Kidney (tissue), 14 donors: Measurements from ENCODE around the gene SSH3. TPM values are rescaled to one million over a fixed set of nuclear protein-coding genes. Genes with fewer than 3 reads are reported as not detected.

Source experiments
- DNase-seq, 5 donors: peaks; one replicate each; pipeline ENCODE4 v3.0.0-alpha.2; 2013 to 2020
- FAIRE-seq: peaks from 2 replicates; lab custom pipeline; 2012; peaks lifted over from hg19 to GRCh38; lab: Jason Lieb, UNC
- H3K27ac ChIP-seq, 2 donors: one replicate each; pipeline ENCODE4 v1.7.0; 2013; ENCODE audit warnings: low read depth in 2 of 2, low read length in 2 of 2, inconsistent platforms in 1 of 2
- H3K27me3 ChIP-seq: one replicate; pipeline ENCODE4 v1.7.1; 2013; ENCODE audit warnings: low read length, inconsistent platforms; ENCODE audit not compliant: control insufficient read depth, insufficient read depth
- H3K36me3 ChIP-seq, 3 donors: one replicate each; pipeline versions ENCODE4 v1.7.0 to v1.7.1; 2013; ENCODE audit warnings: low read length in 3 of 3, control low read depth in 1 of 3, inconsistent platforms in 1 of 3; ENCODE audit not compliant: insufficient read depth in 3 of 3, control insufficient read depth in 2 of 3
- H3K4me1 ChIP-seq, 3 donors: one replicate each; pipeline versions ENCODE4 v1.7.0 to v1.7.1; 2013; ENCODE audit warnings: low read length in 3 of 3, inconsistent platforms in 1 of 3, low read depth in 1 of 3; ENCODE audit not compliant: control insufficient read depth in 2 of 3, insufficient read depth in 2 of 3
- H3K4me3 ChIP-seq, 3 donors: one replicate each; pipeline versions ENCODE4 v1.7.0 to v1.8.1; 2013; ENCODE audit warnings: low read length in 3 of 3, control low read depth in 1 of 3, inconsistent platforms in 1 of 3
- H3K9ac ChIP-seq, 3 donors: one replicate each; pipeline versions ENCODE4 v1.7.0 to v1.7.1; 2013; ENCODE audit warnings: low read length in 3 of 3, control low read depth in 1 of 3, inconsistent platforms in 1 of 3
- H3K9me3 ChIP-seq, 3 donors: one replicate each; pipeline versions ENCODE4 v1.7.0 to v1.7.1; 2013; ENCODE audit warnings: low read length in 3 of 3, control low read depth in 1 of 3, inconsistent platforms in 1 of 3; ENCODE audit not compliant: control insufficient read depth in 2 of 3, insufficient read depth in 1 of 3
- intact Hi-C: fragments of 100-400 bp; cut with DNase I; formaldehyde crosslinking; loops from one replicate; pipeline ENCODE4 v1.11.1; 2022
- polyA plus RNA-seq: library from polyadenylated mRNA; stranded (reverse); fragments of 350-450 nt; fragmentation: Illumina TruSeq; extraction: RNeasy Lipid Tissue Mini Kit (QIAGEN cat#74804); gene quantifications from one replicate; pipeline ENCODE4 v1.2.3, GENCODE V29; 2014; ENCODE audit warnings: low read depth, low replicate concordance; ENCODE audit not compliant: insufficient read depth
- total RNA-seq: library from RNA; stranded (reverse); fragmentation: NEBNext Ultra II Directional; extraction: Animal tissue kit (Norgen Biotek cat#: 25700); gene quantifications from one replicate; pipeline ENCODE4 v1.2.1, GENCODE V29; 2021
- TF ChIP-seq, protein P1 (sequence below): IDR thresholded peaks from 3 replicates; pipeline ENCODE4 v1.5.1; 2012; ENCODE audit warnings: mild to moderate bottlenecking, moderate library complexity, borderline replicate concordance; ENCODE audit not compliant: insufficient read depth; ENCODE audit errors: extremely low read depth
- donor health status: control.
- donor health status: control.
- donor health status: control.
- donor health status: control.
- donor health status: control.
- donor health status: DM: yes; HTN: yes; CAD: no.
- donor health status: Normal renal cell carcinoma (clear cell type).

Gene SSH3
- total and polyA plus RNA-seq, 2 donors from 2014 or later: 25.0 to 68.9 TPM

- Histone ChIP-seq H3K4me1 (peaks cover 0 to 24% (median 12%) of the 10 kb centered on the region in 3 donors), H3K27me3 (no peaks in the 10 kb centered on the region), H3K4me3 (peak overlapping the region; percentile 13 to 65 (median 54)), H3K36me3 (peaks cover 0 to 5% (median 2%) of the 10 kb centered on the region in 3 donors), H3K9me3 (no peaks in the 10 kb centered on the region), H3K9ac (peak overlapping the region; percentile 30 to 71 (median 48)), H3K27ac (no peak overlapping the region)
- intact Hi-C loops: no loop called here
- DNase-seq: peak in 2 of 5 donors; percentile 85 to 90
- no peak for FAIRE-seq
- TF ChIP-seq, protein P1, sequence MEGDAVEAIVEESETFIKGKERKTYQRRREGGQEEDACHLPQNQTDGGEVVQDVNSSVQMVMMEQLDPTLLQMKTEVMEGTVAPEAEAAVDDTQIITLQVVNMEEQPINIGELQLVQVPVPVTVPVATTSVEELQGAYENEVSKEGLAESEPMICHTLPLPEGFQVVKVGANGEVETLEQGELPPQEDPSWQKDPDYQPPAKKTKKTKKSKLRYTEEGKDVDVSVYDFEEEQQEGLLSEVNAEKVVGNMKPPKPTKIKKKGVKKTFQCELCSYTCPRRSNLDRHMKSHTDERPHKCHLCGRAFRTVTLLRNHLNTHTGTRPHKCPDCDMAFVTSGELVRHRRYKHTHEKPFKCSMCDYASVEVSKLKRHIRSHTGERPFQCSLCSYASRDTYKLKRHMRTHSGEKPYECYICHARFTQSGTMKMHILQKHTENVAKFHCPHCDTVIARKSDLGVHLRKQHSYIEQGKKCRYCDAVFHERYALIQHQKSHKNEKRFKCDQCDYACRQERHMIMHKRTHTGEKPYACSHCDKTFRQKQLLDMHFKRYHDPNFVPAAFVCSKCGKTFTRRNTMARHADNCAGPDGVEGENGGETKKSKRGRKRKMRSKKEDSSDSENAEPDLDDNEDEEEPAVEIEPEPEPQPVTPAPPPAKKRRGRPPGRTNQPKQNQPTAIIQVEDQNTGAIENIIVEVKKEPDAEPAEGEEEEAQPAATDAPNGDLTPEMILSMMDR: no peak
Measured at GRCh38 chr11:67289651-67290479, 13.5 kb upstream of the SSH3 start.

DNA sequence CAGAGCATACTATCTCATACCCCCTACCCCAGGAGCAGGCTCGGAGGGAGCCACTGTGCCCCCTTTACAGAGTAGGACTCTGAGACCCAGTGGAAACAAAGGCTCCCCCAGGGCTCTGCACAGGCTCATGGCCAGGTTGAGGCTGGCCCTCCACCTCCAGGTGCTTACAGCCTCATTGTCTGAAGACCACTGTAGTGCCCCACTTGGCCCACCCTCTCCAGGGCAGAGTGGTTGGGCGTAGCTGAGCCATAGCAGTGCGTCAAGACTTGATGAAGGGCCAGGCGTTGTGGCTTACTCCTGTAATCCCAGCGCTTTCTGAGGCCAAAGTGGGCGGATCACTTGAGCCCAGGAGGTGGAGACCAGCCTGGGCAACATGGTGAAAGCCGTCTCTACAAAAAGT, 12.5 kb upstream of the SSH3 start:
- DNase-seq (peak in 1 of 5 donors; percentile 68), FAIRE-seq (no peak)
- H3K36me3 ChIP-seq: peaks cover 0 to 2% (median under 1%) of the 10 kb centered on the region in 3 donors
- no peaks in the 10 kb centered on the region for H3K9me3 ChIP-seq
- H3K4me3 ChIP-seq: no peak overlapping the region
- TF ChIP-seq, protein P1: no peak
- H3K9ac ChIP-seq: no peak overlapping the region
- H3K27ac ChIP-seq: no peak overlapping the region
- H3K4me1 ChIP-seq: peaks cover 0 to 24% (median 12%) of the 10 kb centered on the region in 3 donors
- no peaks in the 10 kb centered on the region for H3K27me3 ChIP-seq
- intact Hi-C loops: no loop called here

- H3K36me3 ChIP-seq: peaks cover 0 to 2% (median 0%) of the 10 kb centered on the region in 3 donors
- FAIRE-seq: no peak
- H3K4me1 ChIP-seq: peaks cover 0 to 22% (median 12%) of the 10 kb centered on the region in 3 donors
Measured at GRCh38 chr11:67291481-67292381, 11.6 kb upstream of the SSH3 start.

More at GRCh38 chr11:67291481-67292381, 11.6 kb upstream of the SSH3 start:
- Histone ChIP-seq H3K4me3 (no peak overlapping the region), H3K27me3 (no peaks in the 10 kb centered on the region), H3K27ac (no peak overlapping the region), H3K9me3 (no peaks in the 10 kb centered on the region), H3K9ac (no peak overlapping the region)
- DNase-seq: peak in 1 of 5 donors; percentile 75
- intact Hi-C loops: no loop called here
- TF ChIP-seq, protein P1: no peak
